Chondrocyte (in vitro differentiated cells): Measurements from ENCODE around the gene HPSE2. TPM values are rescaled to one million over a fixed set of nuclear protein-coding genes. Genes with fewer than 3 reads are reported as not detected.

Source experiments
- DNase-seq: peaks from one replicate; pipeline ENCODE4 v3.0.0; 2021; ENCODE audit warnings: mixed read lengths, low spot score
- H3K27ac Mint-ChIP-seq: one replicate; pipeline ENCODE4 v1.8.0; 2021; ENCODE audit warnings: mild to moderate bottlenecking, moderate library complexity, mixed read lengths; ENCODE audit not compliant: unreplicated experiment
- H3K27me3 Mint-ChIP-seq: 2 replicates; pipeline ENCODE4 v1.8.0; 2021; ENCODE audit warnings: low read depth, mixed read lengths
- H3K36me3 Mint-ChIP-seq: 2 replicates; pipeline ENCODE4 v1.8.0; 2021; ENCODE audit warnings: low read depth, mixed read lengths
- H3K4me1 Mint-ChIP-seq: 2 replicates; pipeline ENCODE4 v1.8.0; 2021; ENCODE audit warnings: low read depth, mild to moderate bottlenecking, mixed read lengths
- H3K4me3 Mint-ChIP-seq: one replicate; pipeline ENCODE4 v1.8.0; 2021; ENCODE audit warnings: mild to moderate bottlenecking, moderate library complexity, mixed read lengths; ENCODE audit not compliant: unreplicated experiment
- H3K9me3 Mint-ChIP-seq: 2 replicates; pipeline ENCODE4 v1.8.0; 2021; ENCODE audit warnings: low read depth, mixed read lengths
- total RNA-seq: library from RNA; stranded (reverse); gene quantifications from 3 replicates; pipeline ENCODE4 v1.2.1, GENCODE V29; 2021
- TF ChIP-seq, protein P1 (sequence below): fragments of 200-600 bp; sonication (generic); IDR thresholded peaks from 2 replicates; pipeline ENCODE4 v1.5.0; 2021; ENCODE audit warnings: antibody characterized with exemption, mild to moderate bottlenecking, moderate library complexity

HPSE2 gene
- total RNA-seq, 1 donor from 2014 or later: not detected

DNA sequence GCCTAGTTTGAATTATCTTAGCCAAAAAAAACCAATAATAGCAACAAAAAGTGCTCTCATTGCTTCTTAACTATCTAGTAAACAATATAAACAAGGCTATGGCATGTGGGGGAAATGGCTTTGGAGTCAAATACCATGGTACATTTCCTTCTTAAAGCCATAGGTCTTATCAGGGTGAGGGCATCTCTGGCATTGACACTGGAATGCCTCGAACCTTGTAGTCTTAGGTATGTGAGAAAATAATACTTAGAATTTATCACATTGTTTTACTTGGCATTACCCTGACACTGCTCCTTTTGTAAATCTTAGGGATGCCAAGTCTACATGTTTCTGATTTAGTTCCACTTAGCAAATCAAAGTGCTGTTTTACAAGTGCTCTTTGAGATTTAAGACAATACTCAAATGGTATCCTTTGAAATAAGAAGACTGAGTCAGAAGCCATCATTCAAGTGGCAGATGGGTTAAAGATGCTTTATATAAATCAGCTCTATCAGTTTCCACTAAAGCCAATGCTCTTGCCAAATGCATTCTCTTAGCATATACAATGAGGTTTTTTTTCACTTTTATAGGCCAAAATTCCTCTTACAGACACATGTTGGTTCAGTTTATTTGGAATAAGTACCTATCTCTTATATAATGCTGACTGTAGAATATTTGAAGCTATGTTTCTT lies 155.2 kb downstream of the HPSE2 start:
- no peaks in the 10 kb centered on the region for H3K27me3 Mint-ChIP-seq
- peaks cover 3% of the 10 kb centered on the region for H3K9me3 Mint-ChIP-seq
- TF ChIP-seq, protein P1, sequence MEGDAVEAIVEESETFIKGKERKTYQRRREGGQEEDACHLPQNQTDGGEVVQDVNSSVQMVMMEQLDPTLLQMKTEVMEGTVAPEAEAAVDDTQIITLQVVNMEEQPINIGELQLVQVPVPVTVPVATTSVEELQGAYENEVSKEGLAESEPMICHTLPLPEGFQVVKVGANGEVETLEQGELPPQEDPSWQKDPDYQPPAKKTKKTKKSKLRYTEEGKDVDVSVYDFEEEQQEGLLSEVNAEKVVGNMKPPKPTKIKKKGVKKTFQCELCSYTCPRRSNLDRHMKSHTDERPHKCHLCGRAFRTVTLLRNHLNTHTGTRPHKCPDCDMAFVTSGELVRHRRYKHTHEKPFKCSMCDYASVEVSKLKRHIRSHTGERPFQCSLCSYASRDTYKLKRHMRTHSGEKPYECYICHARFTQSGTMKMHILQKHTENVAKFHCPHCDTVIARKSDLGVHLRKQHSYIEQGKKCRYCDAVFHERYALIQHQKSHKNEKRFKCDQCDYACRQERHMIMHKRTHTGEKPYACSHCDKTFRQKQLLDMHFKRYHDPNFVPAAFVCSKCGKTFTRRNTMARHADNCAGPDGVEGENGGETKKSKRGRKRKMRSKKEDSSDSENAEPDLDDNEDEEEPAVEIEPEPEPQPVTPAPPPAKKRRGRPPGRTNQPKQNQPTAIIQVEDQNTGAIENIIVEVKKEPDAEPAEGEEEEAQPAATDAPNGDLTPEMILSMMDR: no peak
- no peaks in the 10 kb centered on the region for H3K4me1 Mint-ChIP-seq
- no peak overlapping the region for H3K4me3 Mint-ChIP-seq
- no peak for DNase-seq
- no peaks in the 10 kb centered on the region for H3K36me3 Mint-ChIP-seq
- no peak overlapping the region for H3K27ac Mint-ChIP-seq

DNA sequence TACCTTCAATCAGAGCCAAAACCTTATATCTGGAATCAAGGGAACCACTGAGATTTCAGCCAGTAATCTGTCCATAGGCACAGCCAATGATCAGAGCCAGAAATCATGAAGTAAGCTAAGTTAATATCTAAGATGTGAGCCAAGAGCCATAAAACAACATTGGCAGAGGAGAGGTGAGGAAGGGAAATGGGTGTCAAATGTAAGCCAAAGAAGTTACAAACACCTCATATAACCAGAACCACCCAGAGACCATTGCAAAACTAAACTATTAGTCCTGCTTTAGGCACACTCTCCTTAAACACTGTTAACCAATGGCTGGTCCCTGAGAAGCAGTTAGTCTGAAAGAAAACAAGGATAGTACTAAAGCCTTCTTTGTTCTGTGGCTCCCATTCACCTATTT lies 173.1 kb downstream of the HPSE2 start:
- H3K27ac Mint-ChIP-seq: no peak overlapping the region
- TF ChIP-seq, protein P1: no peak
- no peak for DNase-seq
- no peaks in the 10 kb centered on the region for H3K27me3 Mint-ChIP-seq
- H3K4me1 Mint-ChIP-seq: no peaks in the 10 kb centered on the region
- H3K9me3 Mint-ChIP-seq: peaks cover 4% of the 10 kb centered on the region
- H3K4me3 Mint-ChIP-seq: no peak overlapping the region
- no peaks in the 10 kb centered on the region for H3K36me3 Mint-ChIP-seq

DNA sequence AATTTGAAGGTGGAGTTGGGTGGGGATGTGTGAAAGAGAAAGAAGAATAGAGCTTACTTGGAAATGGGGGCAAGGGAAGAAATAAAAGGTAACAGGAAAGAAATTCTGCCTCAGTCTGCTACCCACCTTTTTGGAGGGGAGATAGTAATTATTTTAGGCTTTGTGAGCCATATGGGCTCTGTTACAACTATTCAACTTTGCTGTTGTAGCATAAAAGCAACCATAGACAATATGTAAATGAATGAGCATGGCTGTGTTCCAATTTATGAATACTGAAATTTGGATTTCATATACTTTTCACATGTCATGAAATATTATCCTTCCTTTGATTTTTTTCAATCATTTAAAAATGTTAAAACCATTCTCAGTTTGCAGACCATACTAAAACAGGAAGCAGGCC lies 176.9 kb downstream of the HPSE2 start:
- Mint-ChIP-seq H3K9me3 (peaks cover 16% of the 10 kb centered on the region), H3K36me3 (no peaks in the 10 kb centered on the region), H3K27me3 (peaks cover 2% of the 10 kb centered on the region), H3K4me3 (no peak overlapping the region), H3K27ac (no peak overlapping the region), H3K4me1 (no peaks in the 10 kb centered on the region)
- DNase-seq: no peak
- TF ChIP-seq, protein P1: no peak

DNA sequence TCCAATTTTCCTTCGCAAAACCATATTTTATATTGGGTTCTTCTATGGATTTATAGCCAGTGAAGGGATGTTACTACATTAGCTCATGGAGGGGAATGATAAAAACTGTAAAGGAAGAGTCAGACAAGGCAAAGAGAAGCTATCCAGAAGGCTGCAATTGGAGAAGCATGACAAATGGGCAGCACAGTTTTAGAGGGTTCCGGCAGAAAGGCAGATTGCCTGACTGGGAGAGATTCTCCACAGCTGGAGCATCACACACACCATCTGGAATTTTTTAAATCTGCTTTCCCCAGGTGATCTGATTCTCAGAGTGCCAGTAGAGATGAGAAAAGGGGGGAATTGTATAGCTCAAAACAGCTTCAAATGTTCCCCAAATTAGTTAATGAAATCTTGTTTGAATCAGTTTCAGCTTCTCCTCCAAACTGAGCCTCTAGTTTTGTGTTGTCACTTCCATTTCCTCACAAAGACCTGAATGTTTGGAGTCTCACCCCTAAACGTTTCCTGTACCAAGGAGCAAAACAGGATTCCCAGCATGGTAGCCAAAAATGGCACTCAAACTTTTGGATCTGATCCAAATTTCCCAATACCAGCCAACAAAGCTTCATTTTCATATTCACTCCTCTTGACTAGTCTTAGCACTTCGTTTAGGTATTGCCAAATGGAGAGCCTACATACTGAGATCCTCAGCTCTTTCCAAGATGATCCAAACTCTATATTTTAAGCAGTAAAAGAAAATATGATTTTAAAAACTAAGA lies 177.5 kb downstream of the HPSE2 start:
- TF ChIP-seq, protein P1: no peak
- H3K4me3 Mint-ChIP-seq: no peak overlapping the region

DNA sequence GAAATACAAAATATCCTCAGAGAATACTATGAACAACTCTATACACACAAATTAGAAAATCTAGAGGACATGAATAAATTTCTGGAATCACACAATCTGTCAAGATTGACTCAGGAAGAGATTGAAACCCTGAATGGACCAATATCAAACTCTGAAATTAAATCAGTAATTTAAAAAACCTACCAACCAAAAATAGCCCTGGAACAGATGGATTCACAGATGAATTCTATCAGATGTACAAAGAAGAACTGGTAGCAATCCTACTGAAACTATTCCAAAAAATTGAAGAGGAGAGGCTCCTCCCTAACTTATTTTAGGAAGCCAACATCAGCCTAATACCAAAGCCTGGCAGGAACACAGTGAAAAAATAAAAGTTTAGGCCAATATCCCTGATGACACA lies 190.0 kb downstream of the HPSE2 start:
- H3K9me3 Mint-ChIP-seq: peaks cover 43% of the 10 kb centered on the region
- no peaks in the 10 kb centered on the region for H3K36me3 Mint-ChIP-seq
- H3K4me3 Mint-ChIP-seq: no peak overlapping the region
- H3K27me3 Mint-ChIP-seq: no peaks in the 10 kb centered on the region
- DNase-seq: no peak
- TF ChIP-seq, protein P1: no peak
- no peaks in the 10 kb centered on the region for H3K4me1 Mint-ChIP-seq
- H3K27ac Mint-ChIP-seq: no peak overlapping the region

More for the DNA sequence above, 177.5 kb downstream of the HPSE2 start:
- Mint-ChIP-seq H3K27me3 (peaks cover 2% of the 10 kb centered on the region), H3K36me3 (no peaks in the 10 kb centered on the region), H3K4me1 (no peaks in the 10 kb centered on the region), H3K9me3 (peaks cover 16% of the 10 kb centered on the region), H3K27ac (no peak overlapping the region)
- DNase-seq: no peak
